Measurements from ENCODE around the gene CAPN14.

DNA sequence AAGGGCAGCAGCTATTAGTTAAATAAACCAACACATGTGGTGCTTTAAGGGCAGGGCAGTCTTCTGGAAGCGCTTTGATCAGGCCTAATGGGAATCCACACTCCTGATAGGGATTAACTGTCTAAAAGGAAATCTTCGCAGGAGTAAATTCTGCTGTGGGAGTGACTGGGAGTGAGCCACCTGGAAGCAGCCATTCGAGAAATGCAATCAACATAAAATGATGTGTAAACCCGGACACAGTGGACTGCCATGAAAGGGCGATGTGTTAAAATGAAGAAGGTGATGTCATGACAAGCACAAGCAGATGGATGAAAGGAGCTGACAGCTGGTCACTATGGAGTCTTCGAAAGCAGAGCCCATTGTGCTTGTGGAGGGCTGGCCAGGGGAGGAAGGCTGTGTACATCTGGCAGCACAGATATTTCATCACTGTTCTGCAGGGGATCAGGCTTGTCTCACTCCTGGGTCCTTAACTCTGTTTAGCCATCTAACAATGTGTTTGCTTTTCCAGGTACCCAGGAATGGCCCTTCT is 54.2 kb downstream of the CAPN14 start:
- no peak for TF ChIP-seq NFE2L2 (IDR thresholded peaks at IDR 0.05; ENCODE audit: low read depth, low read length)
- no peak for TF ChIP-seq RCOR1 (IDR thresholded peaks at IDR 0.05; ENCODE audit: insufficient replicate concordance, low read length)
- TF ChIP-seq, protein P1, sequence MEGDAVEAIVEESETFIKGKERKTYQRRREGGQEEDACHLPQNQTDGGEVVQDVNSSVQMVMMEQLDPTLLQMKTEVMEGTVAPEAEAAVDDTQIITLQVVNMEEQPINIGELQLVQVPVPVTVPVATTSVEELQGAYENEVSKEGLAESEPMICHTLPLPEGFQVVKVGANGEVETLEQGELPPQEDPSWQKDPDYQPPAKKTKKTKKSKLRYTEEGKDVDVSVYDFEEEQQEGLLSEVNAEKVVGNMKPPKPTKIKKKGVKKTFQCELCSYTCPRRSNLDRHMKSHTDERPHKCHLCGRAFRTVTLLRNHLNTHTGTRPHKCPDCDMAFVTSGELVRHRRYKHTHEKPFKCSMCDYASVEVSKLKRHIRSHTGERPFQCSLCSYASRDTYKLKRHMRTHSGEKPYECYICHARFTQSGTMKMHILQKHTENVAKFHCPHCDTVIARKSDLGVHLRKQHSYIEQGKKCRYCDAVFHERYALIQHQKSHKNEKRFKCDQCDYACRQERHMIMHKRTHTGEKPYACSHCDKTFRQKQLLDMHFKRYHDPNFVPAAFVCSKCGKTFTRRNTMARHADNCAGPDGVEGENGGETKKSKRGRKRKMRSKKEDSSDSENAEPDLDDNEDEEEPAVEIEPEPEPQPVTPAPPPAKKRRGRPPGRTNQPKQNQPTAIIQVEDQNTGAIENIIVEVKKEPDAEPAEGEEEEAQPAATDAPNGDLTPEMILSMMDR (conservative IDR thresholded peaks at IDR 0.05; ENCODE audit: low read depth, low read length): no peak
- TF ChIP-seq BHLHE40 (IDR thresholded peaks at IDR 0.05; ENCODE audit: low read depth, low read length): no peak
- TF ChIP-seq RAD21 (IDR thresholded peaks at IDR 0.05; ENCODE audit: low read length): no peak
- TF ChIP-seq MAFK (IDR thresholded peaks at IDR 0.05; ENCODE audit: low read depth, low read length): no peak
- TF ChIP-seq, protein P2, sequence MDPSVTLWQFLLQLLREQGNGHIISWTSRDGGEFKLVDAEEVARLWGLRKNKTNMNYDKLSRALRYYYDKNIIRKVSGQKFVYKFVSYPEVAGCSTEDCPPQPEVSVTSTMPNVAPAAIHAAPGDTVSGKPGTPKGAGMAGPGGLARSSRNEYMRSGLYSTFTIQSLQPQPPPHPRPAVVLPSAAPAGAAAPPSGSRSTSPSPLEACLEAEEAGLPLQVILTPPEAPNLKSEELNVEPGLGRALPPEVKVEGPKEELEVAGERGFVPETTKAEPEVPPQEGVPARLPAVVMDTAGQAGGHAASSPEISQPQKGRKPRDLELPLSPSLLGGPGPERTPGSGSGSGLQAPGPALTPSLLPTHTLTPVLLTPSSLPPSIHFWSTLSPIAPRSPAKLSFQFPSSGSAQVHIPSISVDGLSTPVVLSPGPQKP (IDR thresholded peaks at IDR 0.05; ENCODE audit: borderline replicate concordance, low read depth, low read length): no peak
- TF ChIP-seq POLR2A (IDR thresholded peaks at IDR 0.05; ENCODE audit: low read depth, low read length): no peak
